Measurements from ENCODE around the gene ARL4C. TPM values are rescaled to one million over a fixed set of nuclear protein-coding genes. Genes with fewer than 3 reads are reported as not detected.

Gene ARL4C
- total and polyA plus RNA-seq, 4 experiments from 2014 or later, result 136 to 239 (median 187) TPM

DNA sequence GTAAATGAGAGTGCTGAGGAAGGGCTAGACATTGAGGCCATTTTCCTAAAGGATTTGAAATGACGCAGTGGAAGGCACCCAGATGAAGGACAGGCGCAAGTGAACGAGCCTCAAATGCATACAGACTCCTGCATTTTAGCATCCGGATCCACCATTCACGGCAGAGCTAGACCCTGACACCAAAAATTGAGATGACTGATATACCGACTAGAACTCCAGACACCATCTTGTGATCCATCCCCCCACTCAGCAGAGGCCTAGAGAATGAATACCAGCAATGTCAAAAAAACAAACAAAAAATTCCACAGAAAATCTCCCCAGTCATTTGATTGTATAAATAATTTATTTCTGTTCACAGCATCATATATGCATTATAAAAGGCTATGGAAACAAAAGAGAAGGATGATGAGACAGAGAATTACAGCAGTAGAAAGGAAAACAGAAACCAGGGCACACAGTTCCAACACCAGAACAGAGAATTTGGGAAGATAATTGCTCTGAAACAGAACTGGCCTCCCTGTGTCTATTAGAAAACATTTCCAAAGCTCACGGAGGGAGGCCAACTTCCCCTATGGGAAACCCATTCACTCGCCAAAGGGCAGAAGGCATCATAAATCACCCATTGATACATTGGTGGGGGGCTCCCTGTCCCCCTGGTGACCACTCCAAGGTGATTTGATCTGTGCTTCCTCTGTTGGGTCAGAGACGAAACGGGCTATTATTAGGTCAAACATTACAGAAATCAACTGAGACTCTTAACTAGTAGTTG lies 4.0 kb downstream of the ARL4C start:
- intact Hi-C loops (cut with micrococcal nuclease), result loop anchor here (1.0 kb wide), 1 partner anchor 9 kb away; no protein-coding TSS in a partner anchor
- Histone ChIP-seq H3K27ac (ENCODE audit: low read depth, low read length) (peak overlapping the region; percentile 98), H3K4me3 (ENCODE audit: low read length in 2 of 2) (peak overlapping the region; percentile 87 to 97), H3K36me3 (ENCODE audit: insufficient read depth, low read length) (peaks cover 15% of the 10 kb centered on the region), H3K27me3 (ENCODE audit: insufficient read depth, low read length) (no peaks in the 10 kb centered on the region), H3K4me1 (ENCODE audit: insufficient read depth, low read length) (peaks cover 52% of the 10 kb centered on the region), H3K9me3 (ENCODE audit: control insufficient read depth in 1 of 2, low read length in 2 of 2) (no peaks in the 10 kb centered on the region)
- Mint-ChIP-seq H3K4me3 (peak overlapping the region; percentile 95 to 100 (median 98)), H3K27ac (peak overlapping the region; percentile 97 to 100 (median 99)), H3K27me3 (no peaks in the 10 kb centered on the region), H3K9me3 (peaks cover 0 to 15% (median 4%) of the 10 kb centered on the region in 8 donors), H3K4me1 (peaks cover 40 to 76% (median 47%) of the 10 kb centered on the region in 4 donors), H3K36me3 (peaks cover 42 to 64% of the 10 kb centered on the region in 2 donors)
- DNase-seq, result peak in 2 of 5 donors; percentile 43 to 53
- CTCF ChIA-PET (ENCODE audit: partially characterized antibody), result interaction anchor here (0.6 to 7.8 kb wide), 9 partner anchors 10 to 357 kb away, joined by 3 to 163 read pairs (median 3); no protein-coding TSS in a partner anchor
- POLR2A ChIA-PET (ENCODE audit: partially characterized antibody), result interaction anchor here (0.6 to 15.2 kb wide), 18 partner anchors 8 to 503 kb away, joined by 3 to 859 read pairs (median 4); no protein-coding TSS in a partner anchor

DNA sequence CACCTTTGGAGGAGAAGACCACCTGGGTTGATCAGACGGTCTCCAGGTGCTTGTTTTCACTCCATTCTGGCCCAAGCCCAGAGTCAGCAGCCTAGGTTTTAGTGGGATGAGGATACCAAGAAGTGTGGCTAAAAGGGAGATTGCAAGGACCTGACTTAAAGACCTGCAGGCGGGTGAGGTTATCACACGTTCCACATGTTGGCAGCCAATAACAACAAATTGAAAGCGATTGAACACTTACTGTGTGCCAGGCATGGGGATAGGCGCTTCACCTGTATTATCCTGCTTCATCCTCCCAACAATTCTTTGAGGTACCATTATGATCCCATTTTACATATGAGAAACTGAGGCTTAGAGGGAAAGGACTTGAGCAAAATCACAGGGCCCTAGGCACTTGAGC lies 5.0 kb downstream of the ARL4C start:
- Histone ChIP-seq H3K27ac (ENCODE audit: low read depth, low read length) (peak overlapping the region; percentile 98), H3K4me1 (ENCODE audit: insufficient read depth, low read length) (peaks cover 58% of the 10 kb centered on the region), H3K4me3 (ENCODE audit: low read length in 2 of 2) (peak overlapping the region; percentile 87 to 97), H3K27me3 (ENCODE audit: insufficient read depth, low read length) (no peaks in the 10 kb centered on the region), H3K36me3 (ENCODE audit: insufficient read depth, low read length) (peaks cover 15% of the 10 kb centered on the region), H3K9me3 (ENCODE audit: control insufficient read depth in 1 of 2, low read length in 2 of 2) (no peaks in the 10 kb centered on the region)
- intact Hi-C loops (cut with micrococcal nuclease), result loop anchor here (1.0 kb wide), 1 partner anchor 8 kb away; no protein-coding TSS in a partner anchor
- peak in 3 of 5 donors; percentile 47 to 50 (median 47) for DNase-seq
- ChIA-PET CTCF (ENCODE audit: partially characterized antibody) (interaction anchor here (1.0 to 7.8 kb wide), 3 partner anchors 37 to 356 kb away, joined by 3 to 163 read pairs (median 6); no protein-coding TSS in a partner anchor), POLR2A (ENCODE audit: partially characterized antibody) (interaction anchor here (0.8 to 15.2 kb wide), 11 partner anchors 9 to 502 kb away, joined by 3 to 859 read pairs (median 6); no protein-coding TSS in a partner anchor)
- H3K4me1 Mint-ChIP-seq, result peaks cover 44 to 83% (median 53%) of the 10 kb centered on the region in 4 donors
- peak overlapping the region; percentile 97 to 100 (median 99) for H3K27ac Mint-ChIP-seq
- H3K4me3 Mint-ChIP-seq, result peak overlapping the region; percentile 95 to 100 (median 98)
- H3K27me3 Mint-ChIP-seq, result no peaks in the 10 kb centered on the region
- H3K36me3 Mint-ChIP-seq, result peaks cover 46 to 66% of the 10 kb centered on the region in 2 donors
- H3K9me3 Mint-ChIP-seq, result peaks cover 0 to 15% (median 4%) of the 10 kb centered on the region in 8 donors

DNA sequence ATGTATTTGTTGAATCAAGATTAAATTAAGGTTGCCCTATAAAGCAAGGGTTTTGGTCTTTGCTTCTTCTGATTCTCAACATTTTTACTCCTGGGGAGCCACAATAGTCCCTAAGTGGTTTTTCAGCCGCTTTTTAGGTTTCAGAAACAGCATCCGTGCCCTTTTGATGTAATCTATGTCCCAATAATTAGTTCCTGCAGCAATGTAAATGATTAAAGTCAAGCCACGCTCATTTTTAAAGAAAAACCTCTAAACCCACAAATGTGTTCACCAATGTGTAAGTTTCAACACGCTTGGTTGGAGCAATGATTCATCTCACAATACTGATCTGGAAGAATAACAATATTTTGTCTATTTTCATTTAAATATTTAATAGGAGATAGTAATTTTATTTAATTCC lies 5.6 kb downstream of the ARL4C start:
- intact Hi-C loops (cut with micrococcal nuclease), result no loop called here
- no peaks in the 10 kb centered on the region for H3K9me3 ChIP-seq (ENCODE audit: control insufficient read depth in 1 of 2, low read length in 2 of 2)
- peak overlapping the region; percentile 43 to 97 for H3K4me3 ChIP-seq (ENCODE audit: low read length in 2 of 2)
- CTCF ChIA-PET (ENCODE audit: partially characterized antibody), result interaction anchor here (0.9 to 1.0 kb wide), 2 partner anchors 45 to 356 kb away, joined by 3 to 5 read pairs; no protein-coding TSS in a partner anchor
- POLR2A ChIA-PET (ENCODE audit: partially characterized antibody), result interaction anchor here (1.0 to 15.2 kb wide), 6 partner anchors 33 to 201 kb away, joined by 4 to 859 read pairs (median 56); no protein-coding TSS in a partner anchor
- peaks cover 45 to 88% (median 59%) of the 10 kb centered on the region in 4 donors for H3K4me1 Mint-ChIP-seq
- H3K9me3 Mint-ChIP-seq, result peaks cover 0 to 14% (median 4%) of the 10 kb centered on the region in 8 donors
- H3K36me3 ChIP-seq (ENCODE audit: insufficient read depth, low read length), result peaks cover 21% of the 10 kb centered on the region
- peaks cover 51 to 67% of the 10 kb centered on the region in 2 donors for H3K36me3 Mint-ChIP-seq
- peak in 2 of 5 donors; percentile 28 to 43 for DNase-seq
- H3K4me3 Mint-ChIP-seq, result peak overlapping the region; percentile 95 to 100 (median 98)
- H3K27ac Mint-ChIP-seq, result peak overlapping the region; percentile 97 to 100 (median 99)
- no peaks in the 10 kb centered on the region for H3K27me3 Mint-ChIP-seq
- H3K4me1 ChIP-seq (ENCODE audit: insufficient read depth, low read length), result peaks cover 64% of the 10 kb centered on the region
- H3K27ac ChIP-seq (ENCODE audit: low read depth, low read length), result peak overlapping the region; percentile 98
- H3K27me3 ChIP-seq (ENCODE audit: insufficient read depth, low read length), result no peaks in the 10 kb centered on the region

DNA sequence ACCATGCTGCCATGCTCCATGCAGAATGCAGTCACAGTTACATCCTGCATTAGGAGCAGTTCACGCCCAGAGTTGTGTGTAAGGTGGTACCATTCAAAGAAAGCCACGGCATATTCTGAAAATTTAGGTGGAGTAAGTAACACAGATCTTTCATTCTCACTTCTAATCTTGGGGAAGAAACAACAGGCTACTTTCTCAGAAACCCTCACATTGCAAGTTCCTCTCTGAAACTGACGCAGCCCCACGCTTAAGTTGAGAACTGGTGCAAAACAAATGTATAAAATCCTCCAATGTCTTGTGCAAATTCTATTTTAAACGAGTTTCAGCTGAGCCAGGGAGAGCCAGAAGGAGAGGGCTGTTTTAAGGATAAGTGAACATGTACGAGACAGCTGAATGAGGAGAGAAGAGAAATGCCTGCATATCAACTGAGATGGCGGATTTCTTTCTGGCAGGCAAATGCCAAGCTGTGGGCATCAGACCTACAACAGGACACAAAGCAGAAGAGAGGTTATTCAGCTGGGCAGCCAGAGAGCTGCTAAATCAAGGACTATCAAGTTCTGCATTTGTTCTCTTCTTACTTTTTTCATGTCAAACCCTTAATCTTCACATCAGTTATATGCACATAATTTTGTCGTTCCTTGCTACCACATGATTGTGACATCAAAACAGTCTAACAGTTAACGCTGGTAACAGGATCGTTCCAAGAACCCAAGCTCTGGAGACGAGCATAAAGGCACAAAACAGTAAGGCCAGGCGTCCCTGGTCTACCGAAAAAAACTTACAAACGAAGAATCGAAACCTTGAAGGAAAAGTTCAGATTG lies 6.4 kb downstream of the ARL4C start:
- H3K36me3 Mint-ChIP-seq, result peaks cover 47 to 59% of the 10 kb centered on the region in 2 donors
- Histone ChIP-seq H3K4me3 (ENCODE audit: low read length in 2 of 2) (peak overlapping the region; percentile 43 to 97), H3K27ac (ENCODE audit: low read depth, low read length) (peak overlapping the region; percentile 98), H3K9me3 (ENCODE audit: control insufficient read depth in 1 of 2, low read length in 2 of 2) (no peaks in the 10 kb centered on the region), H3K4me1 (ENCODE audit: insufficient read depth, low read length) (peaks cover 72% of the 10 kb centered on the region), H3K36me3 (ENCODE audit: insufficient read depth, low read length) (peaks cover 21% of the 10 kb centered on the region), H3K27me3 (ENCODE audit: insufficient read depth, low read length) (no peaks in the 10 kb centered on the region)
- intact Hi-C loops (cut with micrococcal nuclease), result no loop called here
- H3K9me3 Mint-ChIP-seq, result peaks cover 0 to 7% (median 3%) of the 10 kb centered on the region in 8 donors
- peak in 3 of 5 donors; percentile 29 to 41 (median 35) for DNase-seq
- peaks cover 51 to 88% (median 67%) of the 10 kb centered on the region in 4 donors for H3K4me1 Mint-ChIP-seq
- H3K4me3 Mint-ChIP-seq, result peak overlapping the region; percentile 95 to 100 (median 98)
- POLR2A ChIA-PET (ENCODE audit: partially characterized antibody), result interaction anchor here (1.0 to 15.2 kb wide), 8 partner anchors 32 to 200 kb away, joined by 3 to 859 read pairs (median 8); no protein-coding TSS in a partner anchor
- H3K27me3 Mint-ChIP-seq, result no peaks in the 10 kb centered on the region
- peak overlapping the region; percentile 97 to 100 (median 99) for H3K27ac Mint-ChIP-seq
- CTCF ChIA-PET (ENCODE audit: partially characterized antibody), result interaction anchor here (0.7 to 1.7 kb wide), 7 partner anchors 12 to 355 kb away, joined by 3 to 12 read pairs (median 3); no protein-coding TSS in a partner anchor

DNA sequence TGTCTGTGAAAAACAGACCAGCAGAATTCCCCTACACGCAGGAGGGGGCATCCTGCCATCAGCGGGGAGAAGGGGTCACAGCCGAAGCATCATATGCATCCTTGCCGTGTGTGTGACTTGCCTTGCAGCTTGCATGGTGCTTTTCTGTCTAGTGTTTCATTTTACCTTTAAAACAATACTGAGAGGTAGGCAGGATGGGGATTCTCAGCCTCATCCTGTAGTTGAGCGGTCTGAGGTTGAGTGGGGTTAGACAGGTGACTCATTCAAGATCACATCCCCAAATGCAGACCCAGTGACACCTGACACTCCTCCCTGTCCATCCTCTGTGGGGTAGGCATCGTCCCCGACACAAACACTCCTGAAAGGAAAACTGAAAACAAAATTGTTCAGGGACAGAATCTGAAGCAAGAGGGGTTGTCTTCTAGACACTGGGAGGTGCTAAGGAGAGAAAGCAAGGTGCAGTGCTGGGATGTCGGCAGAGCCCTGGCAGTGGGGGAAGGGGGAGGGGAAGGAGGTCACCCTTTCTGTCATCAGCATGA lies 7.9 kb downstream of the ARL4C start:
- Mint-ChIP-seq H3K4me3 (peak overlapping the region; percentile 84 to 100 (median 98)), H3K27ac (peak overlapping the region; percentile 97 to 100 (median 99)), H3K4me1 (peaks cover 63 to 94% (median 81%) of the 10 kb centered on the region in 4 donors), H3K9me3 (no peaks in the 10 kb centered on the region), H3K27me3 (no peaks in the 10 kb centered on the region), H3K36me3 (peaks cover 39 to 53% of the 10 kb centered on the region in 2 donors)
- Histone ChIP-seq H3K4me1 (ENCODE audit: insufficient read depth, low read length) (peaks cover 87% of the 10 kb centered on the region), H3K9me3 (ENCODE audit: control insufficient read depth in 1 of 2, low read length in 2 of 2) (no peaks in the 10 kb centered on the region), H3K36me3 (ENCODE audit: insufficient read depth, low read length) (peaks cover 21% of the 10 kb centered on the region), H3K4me3 (ENCODE audit: low read length in 2 of 2) (peak overlapping the region in 1 of 2 donors; percentile 25), H3K27me3 (ENCODE audit: insufficient read depth, low read length) (no peaks in the 10 kb centered on the region), H3K27ac (ENCODE audit: low read depth, low read length) (peak overlapping the region; percentile 98)
- intact Hi-C loops (cut with micrococcal nuclease), result loop anchor here (1.0 to 2.0 kb wide), 3 partner anchors 25 to 120 kb away; no protein-coding TSS in a partner anchor
- ChIA-PET POLR2A (ENCODE audit: partially characterized antibody) (interaction anchor here (0.9 to 15.2 kb wide), 18 partner anchors 8 to 324 kb away, joined by 3 to 859 read pairs (median 5); partner anchors contain the start of gene ARL4C), CTCF (ENCODE audit: partially characterized antibody) (interaction anchor here (0.6 to 2.0 kb wide), 7 partner anchors 8 to 199 kb away, joined by 3 to 10 read pairs (median 5); partner anchors contain the start of gene ARL4C)
- DNase-seq, result peak; percentile 81 to 94 (median 84)

DNA sequence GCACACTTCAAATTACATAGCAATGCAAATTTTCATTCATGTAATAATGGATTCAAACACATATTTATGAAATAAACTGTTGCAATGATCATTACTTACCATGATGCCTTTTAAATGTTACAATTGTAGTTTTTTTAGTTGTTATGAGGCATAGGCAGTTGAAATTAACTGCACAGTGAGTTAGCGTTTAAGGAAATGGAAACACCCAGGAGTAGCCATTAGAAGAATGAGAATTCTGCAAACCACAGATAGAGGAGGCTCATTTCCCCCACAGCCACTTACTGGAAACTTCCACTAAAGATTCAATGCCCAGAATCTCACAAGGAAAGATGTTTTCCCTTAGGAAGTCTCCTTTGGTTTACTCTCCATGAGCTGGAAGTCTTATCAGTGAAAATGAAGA lies 8.4 kb downstream of the ARL4C start:
- Histone ChIP-seq H3K27ac (ENCODE audit: low read depth, low read length) (peak overlapping the region; percentile 98), H3K4me3 (ENCODE audit: low read length in 2 of 2) (peak overlapping the region in 1 of 2 donors; percentile 25), H3K36me3 (ENCODE audit: insufficient read depth, low read length) (peaks cover 16% of the 10 kb centered on the region), H3K9me3 (ENCODE audit: control insufficient read depth in 1 of 2, low read length in 2 of 2) (no peaks in the 10 kb centered on the region), H3K4me1 (ENCODE audit: insufficient read depth, low read length) (peaks cover 92% of the 10 kb centered on the region), H3K27me3 (ENCODE audit: insufficient read depth, low read length) (no peaks in the 10 kb centered on the region)
- POLR2A ChIA-PET (ENCODE audit: partially characterized antibody), result interaction anchor here (0.9 to 15.2 kb wide), 16 partner anchors 9 to 324 kb away, joined by 3 to 859 read pairs (median 5); partner anchors contain the start of gene ARL4C
- Mint-ChIP-seq H3K36me3 (peaks cover 34 to 53% of the 10 kb centered on the region in 2 donors), H3K27ac (peak overlapping the region; percentile 97 to 100 (median 99)), H3K27me3 (no peaks in the 10 kb centered on the region), H3K9me3 (no peaks in the 10 kb centered on the region), H3K4me3 (peak overlapping the region; percentile 84 to 100 (median 98)), H3K4me1 (peaks cover 68 to 99% (median 86%) of the 10 kb centered on the region in 4 donors)
- intact Hi-C loops (cut with micrococcal nuclease), result loop anchor here (2.0 kb wide), 2 partner anchors 34 to 120 kb away; no protein-coding TSS in a partner anchor
- DNase-seq, result no peak
- CTCF ChIA-PET (ENCODE audit: partially characterized antibody), result interaction anchor here (0.6 to 2.0 kb wide), 7 partner anchors 9 to 199 kb away, joined by 3 to 10 read pairs (median 5); partner anchors contain the start of gene ARL4C
